ENCODE data around the gene LDB2. TPM values are rescaled to one million over a fixed set of nuclear protein-coding genes. Genes with fewer than 3 reads are reported as not detected.
A peak's percentile ranks its signal among the peaks of the same experiment; 100 is the strongest.

LDB2 gene
- total RNA-seq, 1 experiment from 2014 or later = 0.24 TPM

- DNase-seq (ENCODE audit: low read depth) = peak; percentile 29
These were observed 54.5 kb downstream of the LDB2 start for GRCh38 chr4:16843831-16844508.

- no peak for DNase-seq (ENCODE audit: low read depth)
These were observed 60.1 kb downstream of the LDB2 start for GRCh38 chr4:16838226-16838875.

GRCh38 chr4:16837475-16837874 lies 61.0 kb downstream of the LDB2 start:
- no peak for DNase-seq (ENCODE audit: low read depth)

GRCh38 chr4:16836324-16836723 lies 62.1 kb downstream of the LDB2 start:
- DNase-seq (ENCODE audit: low read depth) = no peak

- DNase-seq (ENCODE audit: low read depth) = no peak
These were observed 62.7 kb downstream of the LDB2 start for GRCh38 chr4:16835597-16836247.

GRCh38 chr4:16834814-16835213 lies 63.6 kb downstream of the LDB2 start:
- no peak for DNase-seq (ENCODE audit: low read depth)

- no peak for DNase-seq (ENCODE audit: low read depth)
These were observed 64.7 kb downstream of the LDB2 start for GRCh38 chr4:16833722-16834121.

- DNase-seq (ENCODE audit: low read depth) = no peak
These were observed 68.4 kb downstream of the LDB2 start for GRCh38 chr4:16830081-16830480.

- DNase-seq (ENCODE audit: low read depth) = no peak
These were observed 70.4 kb downstream of the LDB2 start for GRCh38 chr4:16827794-16828724.

GRCh38 chr4:16827045-16827444 lies 71.4 kb downstream of the LDB2 start:
- no peak for DNase-seq (ENCODE audit: low read depth)

- DNase-seq (ENCODE audit: low read depth) = no peak
These were observed 72.0 kb downstream of the LDB2 start for GRCh38 chr4:16826406-16826910.

- no peak for DNase-seq (ENCODE audit: low read depth)
These were observed 74.1 kb downstream of the LDB2 start for GRCh38 chr4:16824278-16824806.

- DNase-seq (ENCODE audit: low read depth) = no peak
These were observed 78.1 kb downstream of the LDB2 start for GRCh38 chr4:16820329-16820728.

GRCh38 chr4:16819652-16820051 lies 78.8 kb downstream of the LDB2 start:
- no peak for DNase-seq (ENCODE audit: low read depth)

GRCh38 chr4:16818005-16818404 lies 80.4 kb downstream of the LDB2 start:
- DNase-seq (ENCODE audit: low read depth) = no peak

- no peak for DNase-seq (ENCODE audit: low read depth)
These were observed 81.2 kb downstream of the LDB2 start for GRCh38 chr4:16817286-16817685.

GRCh38 chr4:16814361-16814760 lies 84.1 kb downstream of the LDB2 start:
- no peak for DNase-seq (ENCODE audit: low read depth)

- DNase-seq (ENCODE audit: low read depth) = no peak
These were observed 86.4 kb downstream of the LDB2 start for GRCh38 chr4:16812041-16812440.

- no peak for DNase-seq (ENCODE audit: low read depth)
These were observed 88.5 kb downstream of the LDB2 start for GRCh38 chr4:16809943-16810342.

- DNase-seq (ENCODE audit: low read depth) = no peak
These were observed 89.4 kb downstream of the LDB2 start for GRCh38 chr4:16809064-16809463.

GRCh38 chr4:16807355-16807754 lies 91.1 kb downstream of the LDB2 start:
- no peak for DNase-seq (ENCODE audit: low read depth)

GRCh38 chr4:16804581-16804980 lies 93.9 kb downstream of the LDB2 start:
- no peak for DNase-seq (ENCODE audit: low read depth)
